Midbrain (tissue), 1 donor: Measurements from ENCODE around the gene PTF1A.

Experiments used
- DNase-seq: peaks from one replicate; lab custom pipeline; 2025; lab: John Stamatoyannopoulos, UW

The PTF1A gene

DNA sequence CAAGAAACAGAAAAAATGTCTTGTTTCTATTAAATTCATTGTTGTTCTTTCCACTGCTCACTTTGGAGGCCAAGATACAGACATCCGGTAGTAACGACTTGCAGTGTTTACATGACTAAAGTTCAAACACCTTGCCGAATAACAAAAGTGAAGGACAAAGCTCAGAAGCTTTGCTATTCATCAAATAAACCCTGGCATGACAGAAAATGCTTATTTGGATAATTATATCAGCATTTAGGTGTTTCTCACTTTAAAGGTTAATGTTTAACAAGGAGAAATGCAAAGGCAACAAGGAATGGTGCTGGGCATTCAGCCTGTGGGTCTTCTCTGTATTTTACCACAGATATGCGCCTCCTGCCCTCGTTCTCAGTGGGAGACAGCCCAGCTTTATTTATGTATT is 5.4 kb upstream of the PTF1A start:
- DNase-seq: no peak

DNA sequence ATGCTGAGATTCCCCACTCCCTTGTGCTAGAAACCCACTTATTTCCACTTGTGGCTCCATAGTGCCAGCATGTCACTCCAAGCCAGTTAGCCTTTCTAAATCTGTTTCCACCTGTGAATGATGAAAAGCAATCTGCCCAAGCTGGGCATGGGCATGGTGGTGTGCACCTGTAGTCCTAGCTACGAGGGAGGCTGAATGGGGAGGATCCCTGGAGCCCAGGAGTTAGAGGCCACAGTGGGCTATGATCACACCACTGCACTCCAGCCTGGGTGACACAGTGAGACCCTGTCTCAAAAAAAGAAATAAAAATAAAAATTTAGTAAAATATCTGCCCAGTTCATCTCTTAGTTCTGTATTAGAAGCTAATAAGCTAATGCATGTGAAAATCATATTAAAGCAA is 5.0 kb upstream of the PTF1A start:
- DNase-seq: no peak

DNA sequence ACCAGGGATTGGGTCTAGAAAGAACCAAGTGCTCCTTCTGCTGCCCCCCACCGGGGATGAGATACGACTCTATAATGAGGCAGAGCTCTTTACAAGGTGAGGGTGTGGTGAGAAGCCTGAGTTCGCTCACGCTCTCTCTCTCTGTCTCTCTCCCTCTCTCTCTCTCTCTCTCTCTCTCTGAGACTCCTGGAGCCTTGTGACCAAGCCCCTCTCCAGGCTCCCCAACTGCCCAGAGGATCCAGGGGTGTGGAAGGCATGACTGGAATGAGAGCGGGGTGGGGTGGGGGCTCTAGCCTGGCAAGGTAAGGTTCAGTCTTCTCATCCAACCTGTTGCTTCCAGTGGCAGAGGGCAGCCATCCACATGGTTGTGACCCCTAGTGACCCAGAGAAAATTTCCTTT is 3.1 kb upstream of the PTF1A start:
- no peak for DNase-seq

DNA sequence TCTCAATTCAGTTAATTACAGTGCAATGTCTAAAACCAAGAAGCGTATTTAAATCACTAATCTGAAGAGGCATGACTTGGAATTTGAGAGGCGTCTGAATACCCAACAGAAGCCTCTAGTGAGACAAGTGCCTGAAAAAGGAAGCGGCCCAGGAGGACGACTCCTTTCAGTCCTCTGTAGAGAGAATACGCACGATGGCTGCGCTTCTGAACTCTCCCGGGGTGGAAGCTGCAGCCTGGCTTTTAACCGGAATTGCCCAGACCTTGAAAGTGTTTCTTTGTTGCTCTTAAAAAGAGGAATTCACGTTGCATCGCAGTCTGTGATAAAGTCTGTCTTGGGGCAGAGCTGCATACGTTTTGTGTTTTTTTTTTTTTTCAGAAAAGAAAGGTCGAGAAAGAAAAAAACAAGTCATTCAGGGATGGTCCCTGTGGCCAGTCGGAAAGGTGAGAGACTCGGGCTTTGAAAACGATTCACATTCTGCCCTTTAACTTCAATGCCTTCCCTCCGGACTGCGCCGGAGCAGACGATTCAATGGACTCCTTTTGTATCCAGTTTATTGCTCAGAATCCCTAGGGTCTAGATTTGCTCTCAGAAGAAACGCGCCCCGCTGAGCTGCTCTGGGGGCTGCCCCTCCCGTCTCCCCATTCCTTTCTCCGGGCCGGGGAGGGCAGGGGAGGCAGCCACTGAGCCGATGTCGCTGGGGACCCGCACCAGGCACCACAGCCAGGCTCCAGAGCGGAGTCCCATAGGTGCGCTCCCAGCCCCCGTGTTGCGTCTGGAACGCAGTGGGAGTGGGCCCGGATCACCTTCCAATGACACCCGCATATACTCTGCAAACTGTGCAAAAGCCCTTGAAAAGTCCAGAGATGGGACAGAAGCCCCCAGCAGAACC is 994 bp upstream of the PTF1A start:
- DNase-seq: no peak

- no peak for DNase-seq
Observed at GRCh38 chr10:23192712-23193434, 761 bp downstream of the PTF1A start.

DNA sequence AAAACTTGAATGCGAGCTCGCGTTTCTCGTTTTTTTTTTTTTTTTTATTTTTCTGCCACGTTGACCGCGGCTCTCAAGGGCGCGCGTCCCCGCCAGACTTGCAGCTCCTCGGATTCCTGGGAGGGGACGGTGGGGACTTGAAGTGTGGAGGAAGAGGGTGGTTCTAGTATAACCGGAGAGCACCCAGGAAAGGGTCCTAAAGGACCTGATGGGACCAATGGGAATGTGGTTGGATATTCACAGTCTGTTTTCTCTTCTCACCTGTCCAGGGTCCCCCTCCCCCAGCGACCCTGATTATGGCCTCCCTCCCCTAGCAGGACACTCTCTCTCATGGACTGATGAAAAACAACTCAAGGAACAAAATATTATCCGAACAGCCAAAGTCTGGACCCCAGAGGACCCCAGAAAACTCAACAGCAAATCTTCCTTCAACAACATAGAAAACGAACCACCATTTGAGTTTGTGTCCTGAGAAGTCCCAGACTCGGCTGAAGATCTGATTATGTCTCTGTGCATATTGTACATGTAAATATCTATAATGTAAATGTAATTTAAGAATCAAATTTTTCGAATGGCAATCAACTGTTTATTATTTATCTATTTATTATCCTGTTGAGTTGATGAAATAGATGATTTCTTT is 1.4 kb downstream of the PTF1A start:
- no peak for DNase-seq

- no peak for DNase-seq
Observed at GRCh38 chr10:23194471-23194965, 2.4 kb downstream of the PTF1A start.

- no peak for DNase-seq
Observed at GRCh38 chr10:23194966-23195845, 3.1 kb downstream of the PTF1A start.

DNA sequence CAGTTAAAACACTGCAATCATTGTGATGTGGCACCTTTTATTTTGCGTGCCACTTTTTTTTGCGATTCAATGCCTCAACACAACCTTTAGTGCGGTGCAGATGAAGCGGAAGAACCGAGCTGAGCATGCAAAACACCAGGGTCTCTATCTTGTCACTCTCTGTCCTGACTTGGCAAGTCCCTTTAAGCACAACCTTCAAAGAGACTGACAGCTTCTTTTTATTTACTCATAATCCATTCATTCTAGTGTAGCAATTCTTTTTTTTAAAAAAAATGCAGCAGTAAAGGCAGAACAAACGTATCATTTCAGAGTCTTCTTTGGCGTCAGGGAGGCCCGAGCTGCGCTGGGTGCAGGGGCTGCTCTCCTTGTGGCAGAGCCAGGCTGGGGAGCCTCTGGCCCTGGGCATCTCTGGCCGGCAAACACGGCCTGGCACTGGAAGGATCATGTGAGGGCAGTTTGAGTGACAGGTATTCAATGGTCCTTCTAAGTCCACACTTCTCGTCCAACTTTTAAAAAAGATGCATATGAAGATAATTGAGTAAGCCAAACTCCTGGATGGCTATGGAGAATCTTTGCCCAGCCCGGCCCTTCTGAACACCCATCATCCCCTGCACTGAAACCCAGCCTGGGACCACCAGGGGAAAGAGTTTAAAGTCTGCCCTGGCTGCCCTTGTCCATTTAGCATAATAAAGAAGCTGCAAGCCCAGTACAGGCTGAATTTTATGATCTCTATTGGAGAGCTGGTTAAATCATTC is 3.9 kb downstream of the PTF1A start:
- no peak for DNase-seq

DNA sequence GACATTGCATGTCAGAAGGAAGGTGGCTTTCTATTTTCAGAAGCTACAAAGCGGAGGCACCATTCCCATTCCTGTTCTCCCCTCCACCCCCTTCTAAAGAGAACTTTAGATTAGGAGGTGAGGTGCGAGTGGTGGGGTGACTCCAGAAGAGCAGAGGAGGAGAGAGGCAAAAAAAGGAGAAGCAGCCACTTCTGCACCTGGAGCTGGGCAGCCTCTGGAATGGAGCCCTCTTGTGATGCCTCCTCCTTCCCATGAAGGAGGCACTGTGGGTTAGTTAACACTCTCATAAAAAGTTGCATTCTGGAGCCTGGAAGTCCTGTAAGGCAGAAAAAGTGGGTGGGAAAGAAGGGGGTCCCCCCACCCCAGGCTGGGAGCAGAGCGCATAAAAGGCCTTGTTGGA is 4.8 kb downstream of the PTF1A start:
- DNase-seq: no peak

- DNase-seq: no peak
Observed at GRCh38 chr10:23197416-23197861, 5.3 kb downstream of the PTF1A start.

GRCh38 chr10:23198610-23198939 is 6.5 kb downstream of the PTF1A start:
- no peak for DNase-seq

- DNase-seq: no peak
Observed at GRCh38 chr10:23198940-23199767, 7.0 kb downstream of the PTF1A start.

GRCh38 chr10:23199768-23200511 is 7.8 kb downstream of the PTF1A start:
- no peak for DNase-seq

DNA sequence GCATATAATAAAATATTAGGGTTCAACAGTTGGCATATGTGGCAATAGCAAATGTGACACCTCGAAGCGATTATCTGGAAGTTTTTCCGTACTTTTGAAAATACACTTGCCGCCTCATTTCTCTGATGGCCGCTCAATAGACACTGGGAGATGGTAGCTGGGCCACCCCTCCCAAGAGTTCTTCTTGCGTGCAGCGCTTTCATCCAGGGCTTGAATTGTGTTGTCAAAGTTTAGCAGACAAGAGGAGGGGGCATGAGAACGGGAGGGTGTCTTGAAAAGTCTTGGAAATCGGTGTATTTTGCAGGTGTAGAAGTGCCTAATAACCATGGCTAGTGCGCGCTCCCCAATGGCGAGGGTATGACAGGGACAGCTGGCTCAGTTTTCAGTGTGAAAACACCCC is 8.5 kb downstream of the PTF1A start:
- no peak for DNase-seq

GRCh38 chr10:23200997-23201652 is 9.0 kb downstream of the PTF1A start:
- no peak for DNase-seq

DNA sequence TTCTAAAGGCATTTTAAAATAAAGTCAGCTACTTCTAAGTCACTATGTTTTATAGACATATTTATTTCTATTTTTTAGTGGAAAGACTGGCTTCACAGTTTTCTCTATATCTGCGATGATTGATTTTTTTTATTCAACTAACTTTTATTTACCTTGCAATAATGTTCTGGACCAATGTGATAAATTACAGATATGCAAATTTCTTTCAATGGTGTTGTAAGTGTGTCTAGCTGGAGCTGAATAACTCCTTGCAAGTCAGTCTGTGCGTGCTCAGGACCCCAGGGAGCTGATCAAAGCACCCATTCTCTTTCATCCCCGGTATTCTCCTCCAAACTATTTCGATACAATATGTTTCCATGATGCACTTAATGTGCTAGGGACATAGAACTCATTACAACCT is 9.7 kb downstream of the PTF1A start:
- DNase-seq: no peak

- DNase-seq: no peak
Observed at GRCh38 chr10:23202779-23203178, 10.7 kb downstream of the PTF1A start.
